Measurements from ENCODE around the gene EDC4. TPM values are rescaled to one million over a fixed set of nuclear protein-coding genes. Genes with fewer than 3 reads are reported as not detected.

Gene EDC4
- total and polyA plus RNA-seq, 2 of the 8 experiments (the other 6 are each of a cell fraction or from before 2014, with no cell fraction given) = 58.5 to 72.7 TPM

DNA sequence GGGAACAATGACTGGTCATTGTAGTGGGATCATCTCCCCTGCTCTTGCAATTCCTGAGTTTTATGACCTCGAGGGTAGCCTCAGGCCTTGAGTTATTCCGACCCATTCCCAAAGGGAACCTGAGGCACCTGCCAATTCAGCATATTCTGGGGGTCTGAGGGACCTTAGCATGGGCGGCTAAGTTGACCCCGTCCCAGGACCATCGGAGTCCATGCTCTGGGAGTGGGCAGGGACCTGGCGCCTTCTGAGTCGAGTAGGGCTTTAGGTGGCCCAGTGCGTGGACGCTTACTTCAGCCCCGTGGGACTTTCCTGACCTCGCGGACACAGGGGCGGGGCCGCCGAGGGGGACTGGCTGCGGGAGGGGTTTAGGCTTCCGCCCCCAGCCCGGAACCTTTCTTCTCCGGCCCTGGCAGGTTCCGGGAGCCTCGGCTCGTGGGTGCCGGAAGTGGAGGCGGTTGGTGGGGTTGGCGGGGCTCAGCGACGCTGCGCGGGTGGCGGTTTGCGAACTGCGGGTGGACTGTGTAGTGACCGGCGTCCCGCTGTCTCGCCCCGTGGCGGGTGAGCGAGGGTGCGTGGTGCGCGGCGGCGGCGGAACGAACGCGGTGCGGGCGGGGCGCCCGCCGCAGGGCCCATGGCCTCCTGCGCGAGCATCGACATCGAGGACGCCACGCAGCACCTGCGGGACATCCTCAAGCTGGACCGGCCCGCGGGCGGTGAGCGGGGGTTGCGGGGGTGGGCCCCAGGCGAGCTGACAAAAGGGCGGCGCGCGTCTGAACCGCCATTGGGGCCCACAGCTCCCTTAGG lies at the start of gene EDC4 (continued):
- TF ChIP-seq SRF (IDR thresholded peaks at IDR 0.05; ENCODE audit: low read depth, low read length) (0 out of 2 replicates have a peak, but pooled peaks have one; percentile 35), KDM5A (IDR thresholded peaks at IDR 0.05; ENCODE audit: low read length) (peak; percentile 59), SP2 (IDR thresholded peaks at IDR 0.05; ENCODE audit: low read length) (no peak), ASH2L (IDR thresholded peaks at IDR 0.05; ENCODE audit: low read length) (peak; percentile 98), SP4 (IDR thresholded peaks at IDR 0.05; ENCODE audit: low read length) (peak; percentile 81; the same call in 1 of the 2 replicates), POU5F1 (IDR thresholded peaks at IDR 0.05; ENCODE audit: low read depth, low read length) (no peak), CEBPB (IDR thresholded peaks at IDR 0.05; ENCODE audit: low read depth, low read length) (no peak), POLR2A (IDR thresholded peaks at IDR 0.05; ENCODE audit: control extremely low read depth in 1 of 2, low read depth in 2 of 2, low read length in 2 of 2) (peak in 1 of 2 experiments; percentile 74; a peak in 2 of 3 replicates), SIX5 (IDR thresholded peaks at IDR 0.05; ENCODE audit: low read depth, low read length) (peak; percentile 23; the same call in 1 of the 2 replicates), NANOG (IDR thresholded peaks at IDR 0.05; ENCODE audit: insufficient read depth, low read depth, low read length, poor library complexity, severe bottlenecking) (no peak)
- TF ChIP-seq, protein P1, sequence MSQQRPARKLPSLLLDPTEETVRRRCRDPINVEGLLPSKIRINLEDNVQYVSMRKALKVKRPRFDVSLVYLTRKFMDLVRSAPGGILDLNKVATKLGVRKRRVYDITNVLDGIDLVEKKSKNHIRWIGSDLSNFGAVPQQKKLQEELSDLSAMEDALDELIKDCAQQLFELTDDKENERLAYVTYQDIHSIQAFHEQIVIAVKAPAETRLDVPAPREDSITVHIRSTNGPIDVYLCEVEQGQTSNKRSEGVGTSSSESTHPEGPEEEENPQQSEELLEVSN (IDR thresholded peaks at IDR 0.05) = no peak

Measured in H1 (cell line).